Neural progenitor cell (in vitro differentiated cells): ENCODE results near the gene KPNB1.

Experiments
- CTCF ChIP-seq: fragments of 200-600 bp; sonication (generic); IDR thresholded peaks from 2 replicates; pipeline ENCODE4 v1.5.1; 2017; ENCODE audit warnings: antibody characterized with exemption, mild to moderate bottlenecking
- EZH2 ChIP-seq: fragments of 200-600 bp; sonication (generic); IDR thresholded peaks from 2 replicates; pipeline ENCODE4 v1.6.1; 2017; ENCODE audit warnings: antibody characterized with exemption, mild to moderate bottlenecking, moderate library complexity
- EZH2phosphoT487 ChIP-seq: fragments of 200-600 bp; sonication (generic); IDR thresholded peaks from 2 replicates; pipeline ENCODE4 v1.6.1; 2017; ENCODE audit warnings: antibody characterized with exemption

DNA sequence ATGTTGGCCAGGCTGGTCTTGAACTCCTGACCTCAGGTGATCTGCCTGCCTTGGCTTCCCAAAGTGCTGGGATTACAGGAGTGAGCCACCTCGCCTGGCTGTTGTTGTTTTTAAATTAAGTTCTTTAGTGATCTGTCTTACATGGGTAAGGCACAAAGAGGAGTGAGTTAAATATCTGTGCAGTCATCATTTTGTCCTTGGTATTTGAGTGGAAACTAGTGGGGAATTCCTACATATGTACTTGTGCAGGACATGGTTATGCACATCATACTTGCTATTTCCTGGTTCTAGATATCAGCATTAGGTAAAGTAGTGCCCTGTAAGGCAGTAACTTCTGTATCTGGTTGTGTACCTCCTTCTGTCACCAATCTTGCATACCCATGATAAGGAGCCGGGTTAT is 3.7 kb downstream of the KPNB1 start:
- TF ChIP-seq EZH2 (no peak), CTCF (no peak), EZH2phosphoT487 (no peak)
